PFSK-1 (cell line): ENCODE measurements around the gene MFSD2B. TPM values are rescaled to one million over a fixed set of nuclear protein-coding genes. Genes with fewer than 3 reads are reported as not detected.

Source experiments
- FOXP2 ChIP-seq: optimal IDR thresholded peaks from 2 replicates; pipeline ENCODE3; 2011; ENCODE audit warnings: borderline replicate concordance, control low read depth, inconsistent platforms; ENCODE audit not compliant: insufficient read depth; ENCODE audit errors: extremely low read length, extremely low read depth
- POLR2AphosphoS5 ChIP-seq: IDR thresholded peaks from 2 replicates; pipeline ENCODE4 v1.6.1; 2012; ENCODE audit warnings: low read depth, mild to moderate bottlenecking, control low read depth, low read length, moderate library complexity
- REST ChIP-seq, 2 experiments: IDR thresholded peaks; 2 replicates each; pipeline versions ENCODE4 v1.6.1 to v1.8.0; 2011 to 2012; ENCODE audit warnings: low read depth in 2 of 2, low read length in 2 of 2, control low read depth in 1 of 2, inconsistent platforms in 1 of 2, mild to moderate bottlenecking in 1 of 2, moderate library complexity in 1 of 2; ENCODE audit not compliant: insufficient read depth in 1 of 2
- SIN3A ChIP-seq: IDR thresholded peaks from 2 replicates; pipeline ENCODE4 v1.6.1; 2012; ENCODE audit warnings: mild to moderate bottlenecking, low read length, moderate library complexity, borderline replicate concordance; ENCODE audit not compliant: insufficient read depth
- TAF1 ChIP-seq: IDR thresholded peaks from 2 replicates; pipeline ENCODE4 v1.6.1; 2012; ENCODE audit warnings: low read length, control low read depth, borderline replicate concordance; ENCODE audit not compliant: insufficient read depth
- polyA plus RNA-seq: library from polyadenylated mRNA; unstranded; fragments of >200 nt; gene quantifications from one replicate; pipeline ENCODE4 v1.2.1, GENCODE V29; 2012; ENCODE audit warnings: low read depth, missing spikeins; ENCODE audit not compliant: insufficient read length

MFSD2B gene
- 17.9 TPM for polyA plus RNA-seq

- TF ChIP-seq SIN3A (no peak), REST (IDR thresholded peaks at IDR 0.05; ENCODE audit: insufficient read depth in 1 of 2, low read depth in 2 of 2, low read length in 2 of 2) (no peak), POLR2AphosphoS5 (no peak), TAF1 (no peak)
Measured at GRCh38 chr2:24009680-24010476, at the start of gene MFSD2B. TSS of gene MFSD2B (plus strand) at chr2:24010085. CDS start at chr2:24010097, 12 bp downstream.

GRCh38 chr2:23967846-23968245, 42.0 kb upstream of the MFSD2B start:
- no peak for TF ChIP-seq FOXP2
- TF ChIP-seq TAF1: no peak
- no peak for TF ChIP-seq REST (IDR thresholded peaks at IDR 0.05; ENCODE audit: insufficient read depth in 1 of 2, low read depth in 2 of 2, low read length in 2 of 2)
- no peak for TF ChIP-seq POLR2AphosphoS5
- TF ChIP-seq SIN3A: no peak

- TF ChIP-seq POLR2AphosphoS5 (no peak), TAF1 (no peak), FOXP2 (no peak), REST (IDR thresholded peaks at IDR 0.05; ENCODE audit: insufficient read depth in 1 of 2, low read depth in 2 of 2, low read length in 2 of 2) (no peak), SIN3A (no peak)
Measured at GRCh38 chr2:23976883-23977282, 33.0 kb upstream of the MFSD2B start.

- TF ChIP-seq SIN3A (no peak), POLR2AphosphoS5 (no peak), REST (IDR thresholded peaks at IDR 0.05; ENCODE audit: insufficient read depth in 1 of 2, low read depth in 2 of 2, low read length in 2 of 2) (no peak), TAF1 (no peak), FOXP2 (no peak)
Measured at GRCh38 chr2:23988371-23988770, 21.5 kb upstream of the MFSD2B start.

GRCh38 chr2:23992931-23993330, 17.0 kb upstream of the MFSD2B start:
- TF ChIP-seq POLR2AphosphoS5 (no peak), FOXP2 (no peak), SIN3A (no peak), REST (IDR thresholded peaks at IDR 0.05; ENCODE audit: insufficient read depth in 1 of 2, low read depth in 2 of 2, low read length in 2 of 2) (no peak), TAF1 (no peak)
